AG04449 (cell line): ENCODE data around the gene PDE8B.
"Not testable (repeated sequence)": the region's sequence is repeated elsewhere in the genome, so short reads cannot be mapped to it uniquely, and the experiment has no call there.

Source experiments
- CTCF ChIA-PET: fragments of 350-600 bp; formaldehyde crosslinking; extraction: SDS; loops from one replicate; lab custom pipeline; 2021; ENCODE audit warnings: antibody characterized with exemption; lab: Yijun Ruan, JAX
- POLR2A ChIA-PET: fragments of 400-600, 350-600 bp; formaldehyde crosslinking; extraction: SDS; loops from one replicate; lab custom pipeline; 2020; ENCODE audit warnings: antibody characterized with exemption, inconsistent platforms; lab: Yijun Ruan, JAX
- DNase-seq: peaks from one replicate; pipeline ENCODE4 v3.0.0-alpha.2; 2010; ENCODE audit warnings: low read depth, low spot score
- H3K4me3 ChIP-seq: 2 replicates; pipeline ENCODE4 v1.5.1; 2011; ENCODE audit warnings: low read depth, mild to moderate bottlenecking, control low read depth, low read length
- TF ChIP-seq, protein P1 (sequence below): IDR thresholded peaks from one replicate; pipeline ENCODE4 v1.5.1; 2011; ENCODE audit warnings: mild to moderate bottlenecking, moderate library complexity, low read length, control low read depth, inconsistent platforms; ENCODE audit not compliant: insufficient read depth; ENCODE audit errors: missing control alignments

PDE8B gene

DNA sequence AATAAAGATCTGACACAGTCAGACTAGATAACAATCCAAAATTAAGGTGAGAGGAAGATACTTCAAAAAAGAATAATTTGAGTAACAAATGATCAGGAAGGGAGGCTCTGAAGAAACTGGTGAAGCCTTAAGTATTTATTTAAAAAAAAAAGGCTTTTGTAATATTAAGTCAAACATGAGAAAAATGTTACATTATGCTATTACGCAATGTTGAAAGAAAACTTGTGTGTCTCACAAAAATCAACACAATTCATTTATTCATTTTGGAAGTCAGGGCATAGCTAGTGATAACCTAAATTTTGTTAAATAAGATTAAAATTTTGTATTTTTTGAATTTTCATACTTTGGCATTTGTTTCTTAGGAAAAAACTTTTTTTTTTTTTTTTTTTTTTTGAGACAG, 253.4 kb downstream of the PDE8B start:
- POLR2A ChIA-PET = interaction anchor here (0.7 kb wide), 1 partner anchor 44 kb away, joined by 4 read pairs; no protein-coding TSS in a partner anchor
- TF ChIP-seq, protein P1, sequence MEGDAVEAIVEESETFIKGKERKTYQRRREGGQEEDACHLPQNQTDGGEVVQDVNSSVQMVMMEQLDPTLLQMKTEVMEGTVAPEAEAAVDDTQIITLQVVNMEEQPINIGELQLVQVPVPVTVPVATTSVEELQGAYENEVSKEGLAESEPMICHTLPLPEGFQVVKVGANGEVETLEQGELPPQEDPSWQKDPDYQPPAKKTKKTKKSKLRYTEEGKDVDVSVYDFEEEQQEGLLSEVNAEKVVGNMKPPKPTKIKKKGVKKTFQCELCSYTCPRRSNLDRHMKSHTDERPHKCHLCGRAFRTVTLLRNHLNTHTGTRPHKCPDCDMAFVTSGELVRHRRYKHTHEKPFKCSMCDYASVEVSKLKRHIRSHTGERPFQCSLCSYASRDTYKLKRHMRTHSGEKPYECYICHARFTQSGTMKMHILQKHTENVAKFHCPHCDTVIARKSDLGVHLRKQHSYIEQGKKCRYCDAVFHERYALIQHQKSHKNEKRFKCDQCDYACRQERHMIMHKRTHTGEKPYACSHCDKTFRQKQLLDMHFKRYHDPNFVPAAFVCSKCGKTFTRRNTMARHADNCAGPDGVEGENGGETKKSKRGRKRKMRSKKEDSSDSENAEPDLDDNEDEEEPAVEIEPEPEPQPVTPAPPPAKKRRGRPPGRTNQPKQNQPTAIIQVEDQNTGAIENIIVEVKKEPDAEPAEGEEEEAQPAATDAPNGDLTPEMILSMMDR = no peak
- CTCF ChIA-PET = interaction anchor here (3.4 kb wide), 1 partner anchor 28 kb away, joined by 17 read pairs; the partner anchor contains the start of gene WDR41

DNA sequence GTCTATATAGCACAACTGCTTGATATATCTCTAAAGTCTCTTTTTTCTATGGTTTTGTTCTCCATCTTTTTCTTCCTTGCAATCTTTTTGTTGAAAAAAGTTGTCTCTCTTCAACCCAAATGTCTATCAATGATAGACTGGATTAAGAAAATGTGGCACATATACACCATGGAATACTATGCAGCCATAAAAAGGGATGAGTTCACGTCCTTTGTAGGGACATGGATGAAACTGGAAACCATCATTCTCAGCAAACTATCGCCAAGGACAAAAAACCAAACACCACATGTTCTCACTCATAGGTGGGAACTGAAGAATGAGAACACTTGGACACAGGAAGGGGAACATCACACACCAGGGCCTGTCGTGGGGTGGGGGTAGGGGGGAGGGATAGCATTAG, 258.4 kb downstream of the PDE8B start:
- POLR2A ChIA-PET, CTCF ChIA-PET: not testable (repeated sequence)

More for the DNA sequence above, 253.4 kb downstream of the PDE8B start:
- no peak for DNase-seq
- H3K4me3 ChIP-seq = no peak overlapping the region

DNA sequence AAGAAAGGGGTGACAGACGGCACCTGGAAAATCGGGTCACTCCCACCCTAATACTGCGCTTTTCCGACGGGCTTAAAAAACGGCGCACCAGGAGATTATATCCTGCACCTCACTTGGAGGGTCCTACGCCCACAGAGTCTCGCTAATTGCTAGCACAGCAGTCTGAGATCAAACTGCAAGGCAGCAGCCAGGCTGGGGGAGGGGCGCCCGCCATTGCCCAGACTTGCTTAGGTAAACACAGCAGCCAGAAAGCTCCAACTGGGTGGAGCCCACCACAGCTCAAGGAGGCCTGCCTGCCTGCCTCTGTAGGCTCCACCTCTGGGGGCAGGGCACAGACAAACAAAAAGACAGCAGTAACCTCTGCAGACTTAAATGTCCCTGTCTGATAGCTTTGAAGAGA, 264.6 kb downstream of the PDE8B start:
- DNase-seq, POLR2A ChIA-PET, H3K4me3 ChIP-seq: not testable (repeated sequence)
- CTCF ChIA-PET = interaction anchor here (1.6 kb wide), 1 partner anchor 8 kb away, joined by 3 read pairs; no protein-coding TSS in a partner anchor

More for the DNA sequence above, 258.4 kb downstream of the PDE8B start:
- DNase-seq, H3K4me3 ChIP-seq: not testable (repeated sequence)
